CD4-positive, alpha-beta memory T cell (primary cell): ENCODE data around the gene PLD5. TPM values are rescaled to one million over a fixed set of nuclear protein-coding genes. Genes with fewer than 3 reads are reported as not detected.
"Not testable (repeated sequence)": the region's sequence is repeated elsewhere in the genome, so short reads cannot be mapped to it uniquely, and the experiment has no call there.

Source experiments
- CTCF ChIA-PET: fragments of 350-600 bp; sonication (Branson Sonifier 250); formaldehyde crosslinking; loops from one replicate; lab custom pipeline; 2021; ENCODE audit warnings: inconsistent platforms; ENCODE audit not compliant: partially characterized antibody; lab: Charles Lee
- POLR2A ChIA-PET: fragments of 350-600 bp; sonication (Branson Sonifier 250); formaldehyde crosslinking; loops from one replicate; lab custom pipeline; 2021; ENCODE audit not compliant: partially characterized antibody; lab: Charles Lee
- DNase-seq, 5 donors: peaks; one replicate each; pipeline versions ENCODE4 v3.0.0 to v3.0.0-alpha.2; 2020 to 2022; ENCODE audit warnings: mixed read lengths in 1 of 5
- H3K27ac ChIP-seq: one replicate; pipeline ENCODE4 v1.7.0; 2013; ENCODE audit warnings: low read depth, low read length
- H3K27me3 ChIP-seq: 2 replicates; pipeline ENCODE4 v1.7.0; 2013; ENCODE audit warnings: mild to moderate bottlenecking, low read length, moderate library complexity; ENCODE audit not compliant: insufficient read depth
- H3K36me3 ChIP-seq: 2 replicates; pipeline ENCODE4 v1.7.0; 2013; ENCODE audit warnings: mild to moderate bottlenecking, low read length, moderate library complexity; ENCODE audit not compliant: insufficient read depth
- H3K4me1 ChIP-seq: 2 replicates; pipeline ENCODE4 v1.7.0; 2013; ENCODE audit warnings: mild to moderate bottlenecking, low read length, moderate library complexity; ENCODE audit not compliant: insufficient read depth
- H3K4me3 ChIP-seq, 2 donors: one replicate each; pipeline ENCODE4 v1.7.0; 2013; ENCODE audit warnings: low read length in 2 of 2, mild to moderate bottlenecking in 1 of 2
- H3K9me3 ChIP-seq, 2 donors: one replicate each; pipeline ENCODE4 v1.7.0; 2013; ENCODE audit warnings: low read length in 2 of 2, control low read depth in 1 of 2; ENCODE audit not compliant: control insufficient read depth in 1 of 2
- H3K27ac Mint-ChIP-seq, 7 donors: one replicate each; pipeline ENCODE4 v1.8.0; 2020 to 2021; ENCODE audit warnings: mixed read lengths in 7 of 7, mild to moderate bottlenecking in 6 of 7, inconsistent platforms in 3 of 7, moderate library complexity in 3 of 7
- H3K27me3 Mint-ChIP-seq, 2 donors: one replicate each; pipeline ENCODE4 v1.8.0; 2020 to 2021; ENCODE audit warnings: mixed read lengths in 2 of 2
- H3K36me3 Mint-ChIP-seq, 2 donors: one replicate each; pipeline ENCODE4 v1.8.0; 2020 to 2021; ENCODE audit warnings: mixed read lengths in 2 of 2, inconsistent platforms in 1 of 2, mild to moderate bottlenecking in 1 of 2
- H3K4me1 Mint-ChIP-seq, 4 donors: one replicate each; pipeline ENCODE4 v1.8.0; 2020 to 2021; ENCODE audit warnings: mixed read lengths in 4 of 4, mild to moderate bottlenecking in 1 of 4
- H3K4me3 Mint-ChIP-seq, 8 donors: one replicate each; pipeline ENCODE4 v1.8.0; 2020 to 2021; ENCODE audit warnings: mixed read lengths in 8 of 8, mild to moderate bottlenecking in 7 of 8, moderate library complexity in 6 of 8, inconsistent platforms in 3 of 8
- H3K9me3 Mint-ChIP-seq, 8 donors: one replicate each; pipeline ENCODE4 v1.8.0; 2020 to 2021; ENCODE audit warnings: mixed read lengths in 8 of 8, mild to moderate bottlenecking in 5 of 8, inconsistent platforms in 3 of 8, moderate library complexity in 1 of 8
- intact Hi-C: fragments of 100-400 bp; cut with micrococcal nuclease; formaldehyde crosslinking; loops from one replicate; pipeline ENCODE4 v1.15.1; 2023
- polyA plus RNA-seq, 2 donors: library from polyadenylated mRNA; unstranded; fragments of 300-500 nt; fragmentation: Illumina TruSeq; gene quantifications; one replicate each; pipeline ENCODE4 v1.2.3, GENCODE V29; 2021
- total RNA-seq, 2 experiments: library from RNA; stranded (reverse); gene quantifications; one replicate each; pipeline ENCODE4 v1.2.3, GENCODE V29; 2021

PLD5 gene
- total and polyA plus RNA-seq, 4 experiments from 2014 or later: not detected

GRCh38 chr1:242065813-242066212 lies 458.7 kb downstream of the PLD5 start:
- no peaks in the 10 kb centered on the region for H3K4me1 Mint-ChIP-seq
- no peak overlapping the region for H3K27ac Mint-ChIP-seq
- POLR2A ChIA-PET: no interaction called here
- Histone ChIP-seq H3K27ac (no peak overlapping the region), H3K27me3 (no peaks in the 10 kb centered on the region), H3K4me1 (no peaks in the 10 kb centered on the region), H3K4me3 (no peak overlapping the region), H3K9me3 (no peaks in the 10 kb centered on the region), H3K36me3 (no peaks in the 10 kb centered on the region)
- no peak overlapping the region for H3K4me3 Mint-ChIP-seq
- H3K36me3 Mint-ChIP-seq: no peaks in the 10 kb centered on the region
- peaks cover 0 to 4% (median 0%) of the 10 kb centered on the region in 8 donors for H3K9me3 Mint-ChIP-seq
- no peak for DNase-seq
- CTCF ChIA-PET: no interaction called here
- peaks cover 0 to 4% of the 10 kb centered on the region in 2 donors for H3K27me3 Mint-ChIP-seq
- intact Hi-C loops: no loop called here

- POLR2A ChIA-PET: no interaction called here
- CTCF ChIA-PET: no interaction called here
- no peak overlapping the region for H3K4me3 ChIP-seq
- Mint-ChIP-seq H3K27me3 (no peaks in the 10 kb centered on the region), H3K36me3 (no peaks in the 10 kb centered on the region), H3K27ac (no peak overlapping the region), H3K4me3 (no peak overlapping the region), H3K9me3 (peaks cover 0 to 6% (median 0%) of the 10 kb centered on the region in 8 donors), H3K4me1 (no peaks in the 10 kb centered on the region)
- H3K27ac ChIP-seq: no peak overlapping the region
- no peaks in the 10 kb centered on the region for H3K4me1 ChIP-seq
- DNase-seq: no peak
- intact Hi-C loops: no loop called here
- no peaks in the 10 kb centered on the region for H3K36me3 ChIP-seq
- H3K27me3 ChIP-seq: no peaks in the 10 kb centered on the region
- H3K9me3 ChIP-seq: no peaks in the 10 kb centered on the region
These were observed 462.2 kb downstream of the PLD5 start for GRCh38 chr1:242062271-242062670.

GRCh38 chr1:242059976-242060375 lies 464.5 kb downstream of the PLD5 start:
- no peak overlapping the region for H3K27ac ChIP-seq
- no peaks in the 10 kb centered on the region for H3K36me3 ChIP-seq
- H3K27me3 ChIP-seq: no peaks in the 10 kb centered on the region
- H3K27ac Mint-ChIP-seq: no peak overlapping the region
- H3K9me3 ChIP-seq: no peaks in the 10 kb centered on the region
- intact Hi-C loops: no loop called here
- no peaks in the 10 kb centered on the region for H3K4me1 Mint-ChIP-seq
- H3K4me1 ChIP-seq: no peaks in the 10 kb centered on the region
- peaks cover 0 to 6% (median 0%) of the 10 kb centered on the region in 8 donors for H3K9me3 Mint-ChIP-seq
- CTCF ChIA-PET: interaction anchor here (0.6 kb wide), 1 partner anchor 119 kb away, joined by 3 read pairs; no protein-coding TSS in a partner anchor
- no peaks in the 10 kb centered on the region for H3K36me3 Mint-ChIP-seq
- no peak overlapping the region for H3K4me3 ChIP-seq
- no peaks in the 10 kb centered on the region for H3K27me3 Mint-ChIP-seq
- POLR2A ChIA-PET: no interaction called here
- no peak for DNase-seq
- no peak overlapping the region for H3K4me3 Mint-ChIP-seq

GRCh38 chr1:242058582-242058981 lies 465.9 kb downstream of the PLD5 start:
- H3K27ac Mint-ChIP-seq, H3K4me1 Mint-ChIP-seq, H3K4me3 Mint-ChIP-seq, H3K27me3 Mint-ChIP-seq, POLR2A ChIA-PET, DNase-seq, H3K36me3 Mint-ChIP-seq, H3K27me3 ChIP-seq, H3K27ac ChIP-seq, H3K4me1 ChIP-seq, H3K9me3 Mint-ChIP-seq, H3K9me3 ChIP-seq, H3K36me3 ChIP-seq, CTCF ChIA-PET, intact Hi-C loops, H3K4me3 ChIP-seq: not testable (repeated sequence)

- H3K4me3 ChIP-seq, H3K4me3 Mint-ChIP-seq, intact Hi-C loops: not testable (repeated sequence)
These were observed 466.3 kb downstream of the PLD5 start for GRCh38 chr1:242058181-242058580.

GRCh38 chr1:242057745-242058115 lies 466.8 kb downstream of the PLD5 start:
- no peak overlapping the region for H3K4me3 Mint-ChIP-seq
- no peak overlapping the region for H3K27ac Mint-ChIP-seq
- Histone ChIP-seq H3K27ac (no peak overlapping the region), H3K27me3 (no peaks in the 10 kb centered on the region), H3K4me1 (no peaks in the 10 kb centered on the region), H3K4me3 (no peak overlapping the region), H3K9me3 (no peaks in the 10 kb centered on the region), H3K36me3 (no peaks in the 10 kb centered on the region)
- CTCF ChIA-PET: no interaction called here
- DNase-seq: no peak
- peaks cover 0 to 2% (median 0%) of the 10 kb centered on the region in 8 donors for H3K9me3 Mint-ChIP-seq
- intact Hi-C loops: no loop called here
- H3K27me3 Mint-ChIP-seq: no peaks in the 10 kb centered on the region
- POLR2A ChIA-PET: no interaction called here
- no peaks in the 10 kb centered on the region for H3K4me1 Mint-ChIP-seq
- no peaks in the 10 kb centered on the region for H3K36me3 Mint-ChIP-seq

More at GRCh38 chr1:242058181-242058580, 466.3 kb downstream of the PLD5 start:
- DNase-seq, H3K27me3 Mint-ChIP-seq, POLR2A ChIA-PET, H3K27me3 ChIP-seq, CTCF ChIA-PET, H3K9me3 ChIP-seq, H3K4me1 ChIP-seq, H3K36me3 ChIP-seq, H3K36me3 Mint-ChIP-seq, H3K27ac Mint-ChIP-seq, H3K9me3 Mint-ChIP-seq, H3K4me1 Mint-ChIP-seq, H3K27ac ChIP-seq: not testable (repeated sequence)

GRCh38 chr1:242056988-242057744 lies 467.3 kb downstream of the PLD5 start:
- Histone ChIP-seq H3K27me3 (no peaks in the 10 kb centered on the region), H3K4me3 (no peak overlapping the region), H3K36me3 (no peaks in the 10 kb centered on the region), H3K9me3 (no peaks in the 10 kb centered on the region), H3K4me1 (no peaks in the 10 kb centered on the region), H3K27ac (no peak overlapping the region)
- intact Hi-C loops: no loop called here
- Mint-ChIP-seq H3K9me3 (peaks cover 0 to 2% (median 0%) of the 10 kb centered on the region in 8 donors), H3K36me3 (no peaks in the 10 kb centered on the region), H3K27ac (no peak overlapping the region), H3K4me3 (no peak overlapping the region), H3K27me3 (no peaks in the 10 kb centered on the region), H3K4me1 (no peaks in the 10 kb centered on the region)
- ChIA-PET POLR2A (no interaction called here), CTCF (no interaction called here)
- no peak for DNase-seq
